HG02798 (cell line): Measurements from ENCODE around the gene IKZF5.

ENCODE experiments used
- ATAC-seq: cut with Tn5 transposase; IDR thresholded peaks from one replicate; pipeline ENCODE4 v1.9.1; 2021; ENCODE audit warnings: mild to moderate bottlenecking; ENCODE audit not compliant: unreplicated experiment, poor library complexity

Gene IKZF5

DNA sequence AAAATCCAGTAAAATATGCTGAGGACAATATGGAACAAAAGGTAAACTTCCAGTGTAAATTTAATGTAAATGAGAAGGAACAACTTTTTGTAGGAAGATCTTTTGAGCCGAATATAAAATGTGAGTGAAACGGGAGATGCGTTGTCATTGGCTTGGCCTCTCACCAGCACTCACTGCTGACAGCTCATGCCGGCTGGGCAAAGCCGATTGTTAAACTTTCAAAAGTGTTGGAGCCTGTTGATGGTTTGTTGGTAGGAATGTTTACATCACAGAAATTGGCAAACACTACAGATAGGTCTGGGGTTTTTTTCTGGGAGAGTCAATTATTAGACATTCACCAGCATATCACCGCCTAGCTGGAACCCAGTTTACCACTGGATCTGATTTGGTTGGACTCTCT lies 22.3 kb downstream of the IKZF5 start:
- no peak for ATAC-seq

DNA sequence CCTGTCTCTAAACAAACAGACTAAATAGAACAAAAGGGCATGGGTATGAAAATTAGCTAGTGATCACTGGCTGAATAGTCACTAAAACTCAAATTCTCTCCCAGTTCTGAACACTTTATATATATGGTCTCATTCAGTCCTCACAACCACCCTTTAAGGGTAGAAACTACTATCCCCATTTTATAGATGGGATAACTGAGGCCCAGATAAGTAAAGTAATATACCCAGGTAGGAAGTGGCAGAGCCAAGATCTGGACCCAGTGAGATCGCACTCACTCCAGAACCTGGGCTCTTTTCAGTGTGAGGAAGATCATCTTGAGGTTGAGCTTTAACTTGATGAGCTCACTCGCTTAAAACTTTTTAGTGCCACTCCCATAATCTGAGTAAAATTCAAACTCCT lies 23.9 kb downstream of the IKZF5 start:
- ATAC-seq = no peak

DNA sequence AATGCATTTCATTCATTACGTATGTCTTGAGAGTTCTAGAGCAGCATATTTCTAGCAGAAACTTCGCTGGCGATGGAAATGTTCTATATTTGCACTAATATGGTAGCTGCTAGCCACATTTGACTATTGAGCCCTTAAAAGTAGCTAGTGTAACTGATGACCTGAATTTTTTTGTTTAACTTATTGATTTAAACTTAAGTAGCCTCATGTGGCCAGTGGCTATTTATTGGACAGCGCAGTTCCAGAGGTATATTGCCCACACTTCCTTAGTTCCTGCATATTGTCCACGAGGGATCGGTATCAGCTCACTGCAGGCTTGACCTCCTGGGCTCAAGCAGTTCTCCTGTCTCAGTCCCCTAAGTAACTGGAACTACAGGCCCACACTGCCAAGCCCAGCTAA lies 24.7 kb downstream of the IKZF5 start:
- ATAC-seq = no peak

DNA sequence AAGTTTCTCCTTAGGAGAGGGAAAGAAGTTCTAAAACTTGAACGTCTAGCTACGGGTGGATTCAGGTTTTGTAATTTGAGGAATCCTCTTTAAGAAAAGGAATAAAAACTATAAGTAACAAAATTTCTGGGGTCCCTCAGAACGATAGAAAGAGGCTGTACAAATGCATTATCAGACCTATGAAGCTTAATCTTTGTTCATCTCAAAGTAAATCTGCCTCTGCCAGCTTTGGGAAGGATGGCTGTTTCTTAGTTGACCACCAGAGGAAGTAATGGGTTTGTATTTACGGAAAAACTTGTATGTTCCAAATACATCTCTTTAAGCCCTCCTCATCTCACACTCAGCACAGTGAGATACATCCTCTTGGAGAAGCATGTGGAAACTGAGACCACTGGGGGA lies 27.5 kb downstream of the IKZF5 start:
- ATAC-seq = no peak

DNA sequence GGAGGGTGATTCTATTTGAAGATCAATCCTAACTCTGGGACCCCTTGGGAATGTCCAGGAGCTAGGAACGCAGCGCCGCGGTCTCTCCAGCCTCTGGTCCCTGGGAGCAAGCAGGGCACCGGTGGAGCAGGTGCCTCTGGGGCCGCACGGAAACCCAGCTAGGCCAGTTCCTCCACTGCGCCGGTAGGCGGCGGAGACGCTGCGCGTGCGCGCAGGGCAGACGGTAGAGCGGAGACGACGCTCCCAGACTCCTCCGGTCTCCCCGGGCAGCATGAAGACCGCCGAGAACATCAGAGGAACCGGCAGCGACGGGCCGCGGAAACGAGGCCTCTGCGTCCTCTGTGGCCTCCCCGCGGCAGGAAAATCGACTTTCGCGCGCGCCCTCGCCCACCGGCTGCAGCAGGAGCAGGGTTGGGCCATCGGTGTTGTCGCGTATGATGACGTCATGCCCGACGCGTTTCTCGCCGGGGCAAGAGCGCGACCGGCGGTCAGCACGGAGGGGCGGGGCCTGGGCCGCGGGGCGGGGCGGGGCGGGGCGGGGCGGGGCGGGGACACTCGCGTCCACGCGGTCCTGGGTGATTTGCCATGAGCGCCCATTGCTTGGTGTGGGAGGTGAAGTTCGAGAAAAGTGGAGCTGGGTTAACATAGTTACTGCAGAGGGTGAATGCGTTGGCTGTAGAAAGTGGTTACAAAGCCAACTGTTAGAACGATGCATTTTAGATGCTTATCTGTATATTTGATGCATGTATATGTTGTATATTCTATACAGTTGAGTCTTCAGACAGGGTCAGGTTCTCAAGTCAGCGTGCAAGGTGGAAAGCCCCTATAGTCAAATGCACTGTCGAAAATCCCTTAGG lies 28.2 kb downstream of the IKZF5 start, which contains the start of gene PSTK:
Gene PSTK (plus strand): TSS at position 193 of the 857 bp plus-strand sequence. CDS start 79 bp downstream, at position 272.
- ATAC-seq = peak; percentile 98

DNA sequence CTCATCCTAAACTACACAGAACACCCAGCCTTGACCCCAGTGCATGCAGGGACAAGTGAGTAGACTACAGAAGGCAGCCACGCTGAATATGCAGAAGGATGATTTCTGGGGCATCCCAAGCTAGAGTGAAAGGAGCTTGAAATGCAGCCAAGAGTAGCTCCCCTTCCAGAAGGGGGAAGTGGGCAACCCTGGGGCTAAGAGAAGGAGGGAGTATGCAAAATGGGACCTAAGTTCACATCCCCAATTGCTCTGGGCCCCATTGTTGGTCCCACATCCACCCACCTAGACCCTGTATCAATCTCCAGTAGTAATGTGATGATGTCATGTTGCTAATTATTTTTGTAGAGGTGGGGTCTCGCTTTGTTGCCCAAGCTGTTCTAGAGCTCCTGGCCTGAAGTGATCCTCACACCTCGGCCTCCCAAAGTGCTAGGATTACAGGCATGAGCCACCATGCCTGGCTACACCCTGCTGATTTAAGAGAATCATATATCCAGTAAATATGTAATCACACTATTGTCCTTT lies 34.0 kb downstream of the IKZF5 start:
- no peak for ATAC-seq

DNA sequence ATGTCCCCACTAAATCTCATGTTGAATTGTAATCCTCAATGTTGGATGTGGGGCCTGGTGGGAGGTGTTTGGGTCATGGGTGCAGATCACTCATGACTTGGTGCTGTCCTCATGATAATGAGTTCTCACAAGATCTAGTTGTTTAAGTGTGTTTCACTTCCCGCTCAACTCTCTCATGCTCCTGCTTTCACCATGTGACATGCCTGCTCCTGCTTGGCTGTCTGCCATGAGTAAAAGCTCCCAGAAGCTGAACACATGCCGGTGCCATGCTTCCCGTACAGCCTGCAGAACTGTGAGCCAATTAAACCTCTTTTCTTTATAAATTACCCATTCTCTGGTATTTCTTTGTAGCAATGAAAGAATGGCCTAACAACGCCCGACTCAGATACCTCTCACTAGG lies 34.6 kb downstream of the IKZF5 start:
- ATAC-seq = no peak

DNA sequence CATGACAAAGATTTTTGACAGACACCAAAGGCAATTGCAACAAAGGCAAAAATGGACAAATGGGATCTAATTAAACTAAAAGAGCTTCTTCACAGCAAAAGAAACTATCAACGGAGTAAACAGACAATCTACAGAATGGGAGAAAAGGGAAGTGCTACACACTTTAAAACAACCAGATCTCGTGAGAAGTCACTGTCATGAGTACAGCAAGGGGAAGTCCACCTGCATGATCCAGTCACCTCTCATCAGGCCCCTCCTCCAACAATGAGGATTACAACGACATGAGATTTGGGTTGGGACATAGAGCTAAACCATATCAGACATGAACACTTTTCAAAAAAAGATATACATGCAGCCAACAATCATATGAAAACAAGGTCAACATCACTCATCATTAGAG lies 39.9 kb downstream of the IKZF5 start:
- no peak for ATAC-seq

DNA sequence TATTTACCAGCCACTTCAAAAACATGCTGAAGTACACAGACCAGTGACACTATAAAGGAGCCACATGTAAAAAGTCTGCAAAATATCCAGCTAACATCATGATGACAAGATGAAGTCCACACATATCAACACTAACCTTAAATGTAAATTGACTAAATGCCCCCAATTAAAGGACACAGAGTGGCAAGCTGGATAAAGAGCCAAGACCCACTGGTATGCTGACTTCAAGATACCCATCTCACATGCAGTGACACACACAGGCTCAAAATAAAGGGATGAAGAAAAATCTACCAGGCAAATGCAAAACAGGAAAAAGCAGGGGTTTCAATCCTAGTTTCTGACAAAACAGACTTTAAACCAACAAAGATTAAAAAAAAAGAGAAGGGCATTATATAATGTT lies 41.7 kb downstream of the IKZF5 start:
- ATAC-seq = no peak

DNA sequence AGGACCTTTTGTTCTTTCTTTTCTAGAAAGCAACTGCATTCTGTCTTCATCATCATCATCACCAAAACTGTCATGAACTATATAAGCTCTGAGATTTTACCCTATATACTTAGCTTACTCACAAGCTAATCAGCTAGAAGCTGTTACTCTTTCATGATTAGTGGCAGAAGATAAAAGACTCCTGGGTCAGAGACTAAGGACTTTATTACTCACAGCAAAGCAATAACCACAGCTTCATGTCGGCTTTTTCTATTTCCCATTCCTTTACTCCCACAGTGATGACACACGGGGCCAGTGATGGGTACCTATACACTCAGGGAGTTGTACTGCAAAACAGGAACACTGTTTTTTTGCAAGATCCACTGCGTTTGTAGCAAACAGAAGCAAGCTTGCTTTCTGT lies 46.2 kb downstream of the IKZF5 start:
- ATAC-seq = no peak

DNA sequence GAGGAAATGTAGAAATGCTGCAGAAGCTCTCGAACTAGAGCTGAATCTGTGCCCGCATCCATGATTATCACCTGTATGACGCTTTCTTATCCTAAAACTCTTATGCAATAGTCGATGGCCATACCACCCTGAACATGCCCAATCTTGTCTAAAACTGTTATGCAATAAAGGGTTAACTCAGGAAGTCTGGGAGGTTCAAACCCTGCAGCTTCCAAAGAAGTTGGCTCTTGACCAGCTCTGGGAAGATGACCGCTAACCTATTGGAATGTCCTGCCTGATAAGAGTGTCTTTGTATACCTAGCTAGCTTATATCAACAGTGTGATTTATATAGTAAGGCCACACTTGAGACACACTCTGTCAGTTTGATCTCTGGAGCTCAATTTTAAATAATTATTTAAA lies 51.1 kb downstream of the IKZF5 start:
- ATAC-seq = no peak

DNA sequence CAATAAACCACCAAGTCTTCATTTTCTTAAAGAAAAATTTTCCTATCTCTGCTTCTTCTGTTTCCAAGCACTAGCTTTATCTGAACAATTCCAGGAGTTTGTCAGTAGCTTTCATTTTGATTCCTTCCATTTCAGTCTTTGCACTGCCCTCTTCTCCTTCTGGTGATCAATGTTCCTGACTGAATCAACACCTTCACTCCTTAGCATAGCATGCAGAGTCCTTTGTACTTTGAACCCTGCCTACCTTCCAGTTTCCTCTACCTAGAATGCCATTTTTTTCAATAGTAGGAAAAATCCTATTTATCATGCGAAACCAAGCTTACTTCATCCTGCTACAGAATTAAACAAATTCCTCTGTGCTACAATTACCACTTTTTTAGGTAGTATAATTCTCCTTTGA lies 52.7 kb downstream of the IKZF5 start:
- no peak for ATAC-seq

DNA sequence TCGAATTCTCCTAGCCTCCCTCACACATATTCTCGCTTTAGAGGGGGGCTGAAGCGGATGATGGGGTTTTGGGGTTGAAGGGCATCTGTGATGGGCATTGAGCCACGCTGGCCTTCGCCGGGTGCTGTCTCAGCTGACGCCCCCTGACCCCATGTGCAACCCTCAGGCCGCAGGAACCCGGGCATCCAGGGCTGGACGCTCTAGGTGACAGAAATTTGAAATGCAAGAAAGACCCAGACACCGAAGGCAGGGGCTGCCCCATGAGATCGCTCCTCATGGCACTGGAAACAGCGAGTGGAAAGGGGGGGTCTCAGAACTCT lies 53.9 kb downstream of the IKZF5 start:
- ATAC-seq = no peak

DNA sequence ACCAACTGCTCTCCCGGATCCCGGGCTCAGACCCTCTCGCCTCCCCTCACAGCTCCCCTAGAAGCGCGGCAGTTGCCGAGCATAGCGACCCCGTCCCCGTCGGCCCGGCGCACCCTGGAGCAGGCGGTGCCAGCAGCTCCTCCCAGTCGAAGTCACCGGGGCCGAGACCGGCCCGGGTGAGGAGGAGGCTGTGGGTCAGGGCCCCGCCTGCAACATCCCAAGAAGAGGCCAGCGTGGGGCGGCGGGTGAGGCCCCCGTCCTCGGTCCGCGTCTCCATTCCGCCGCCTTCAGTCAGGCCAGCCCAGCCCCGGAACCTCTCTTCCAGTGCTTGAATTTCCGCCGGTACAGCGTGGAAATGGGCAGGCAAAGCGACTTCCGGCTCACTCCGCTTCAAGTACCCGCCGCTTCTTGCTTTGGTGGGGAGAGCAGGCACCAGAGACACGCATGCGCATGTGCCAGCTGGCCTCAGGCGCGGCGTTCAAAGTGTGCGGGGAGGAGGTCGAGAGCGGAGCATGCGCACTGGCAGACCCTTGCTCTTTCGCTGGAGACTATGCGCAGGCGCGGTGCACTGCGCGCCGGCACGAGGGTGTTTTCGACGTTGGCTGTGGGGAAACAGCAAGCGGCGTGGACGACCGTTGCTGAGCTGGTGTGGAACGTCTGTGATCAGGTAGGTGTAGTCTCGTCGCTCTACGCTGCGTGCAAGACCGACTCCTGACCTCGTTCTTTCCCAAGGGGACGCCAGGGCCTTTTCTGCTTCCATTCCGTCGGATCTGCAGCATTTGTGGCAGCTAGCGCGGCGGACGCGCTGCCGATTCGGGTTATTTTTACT lies 54.5 kb downstream of the IKZF5 start, which contains the start of gene C10orf88:
Gene C10orf88 (minus strand): TSS at position 326 of the 829 bp plus-strand sequence. CDS start 49 bp downstream, at position 277.
- ATAC-seq = peak; percentile 99

DNA sequence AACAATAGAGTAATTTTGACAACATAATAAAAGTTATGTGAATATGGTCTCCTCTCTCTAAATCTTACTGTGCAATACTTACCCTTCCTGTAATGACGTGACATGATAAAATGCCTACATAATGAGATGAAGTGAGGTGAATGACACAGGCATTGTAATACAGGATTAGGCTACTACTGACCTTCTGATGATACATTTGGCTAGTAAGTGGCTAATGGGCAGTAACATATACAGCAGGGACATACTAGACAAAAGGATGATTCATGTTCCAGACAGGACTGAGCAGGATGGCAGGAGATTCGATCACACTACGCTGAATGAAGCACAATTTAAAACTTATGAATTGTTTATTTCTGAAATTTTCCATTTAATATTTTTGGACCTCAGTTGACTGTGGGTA lies 59.3 kb downstream of the IKZF5 start:
- no peak for ATAC-seq
